HG02938 (cell line): ENCODE results near the gene RPS24.
"Not testable (repeated sequence)": the region's sequence is repeated elsewhere in the genome, so short reads cannot be mapped to it uniquely, and the experiment has no call there.

Experiments used
- ATAC-seq: cut with Tn5 transposase; IDR thresholded peaks from one replicate; pipeline ENCODE4 v1.9.1; 2021; ENCODE audit warnings: mild to moderate bottlenecking, moderate library complexity; ENCODE audit not compliant: unreplicated experiment

The RPS24 gene

GRCh38 chr10:78047314-78047891 lies 13.7 kb downstream of the RPS24 start:
- ATAC-seq, result peak; percentile 60

- ATAC-seq, result no peak
Observed at GRCh38 chr10:78049851-78050250, 16.2 kb downstream of the RPS24 start.

- no peak for ATAC-seq
Observed at GRCh38 chr10:78053211-78053868, 19.7 kb downstream of the RPS24 start.

- ATAC-seq, result no peak
Observed at GRCh38 chr10:78058562-78058961, 24.9 kb downstream of the RPS24 start.

- no peak for ATAC-seq
Observed at GRCh38 chr10:78059906-78060702, 26.4 kb downstream of the RPS24 start.

- no peak for ATAC-seq
Observed at GRCh38 chr10:78062296-78062695, 28.6 kb downstream of the RPS24 start.

- no peak for ATAC-seq
Observed at GRCh38 chr10:78063236-78063635, 29.6 kb downstream of the RPS24 start.

GRCh38 chr10:78064919-78065318 lies 31.3 kb downstream of the RPS24 start:
- ATAC-seq, result not testable (repeated sequence)

- ATAC-seq, result no peak
Observed at GRCh38 chr10:78065611-78066010, 31.9 kb downstream of the RPS24 start.

GRCh38 chr10:78066012-78066411 lies 32.3 kb downstream of the RPS24 start:
- ATAC-seq, result no peak

GRCh38 chr10:78066728-78067430 lies 33.2 kb downstream of the RPS24 start:
- ATAC-seq, result no peak

GRCh38 chr10:78069151-78069550 lies 35.5 kb downstream of the RPS24 start:
- ATAC-seq, result no peak

GRCh38 chr10:78070064-78070463 lies 36.4 kb downstream of the RPS24 start:
- ATAC-seq, result not testable (repeated sequence)

GRCh38 chr10:78070726-78071125 lies 37.1 kb downstream of the RPS24 start:
- ATAC-seq, result no peak

GRCh38 chr10:78071140-78071856 lies 37.6 kb downstream of the RPS24 start:
- ATAC-seq, result no peak

GRCh38 chr10:78071857-78072179 lies 38.2 kb downstream of the RPS24 start:
- ATAC-seq, result no peak

GRCh38 chr10:78072504-78072903 lies 38.8 kb downstream of the RPS24 start:
- ATAC-seq, result no peak

- ATAC-seq, result not testable (repeated sequence)
Observed at GRCh38 chr10:78075806-78076205, 42.1 kb downstream of the RPS24 start.

- no peak for ATAC-seq
Observed at GRCh38 chr10:78078539-78079330, 45.1 kb downstream of the RPS24 start.

- ATAC-seq, result no peak
Observed at GRCh38 chr10:78079411-78079810, 45.7 kb downstream of the RPS24 start.
